HG02763 (cell line): Measurements from ENCODE around the gene STARD5.
"Not testable (repeated sequence)": the region's sequence is repeated elsewhere in the genome, so short reads cannot be mapped to it uniquely, and the experiment has no call there.

ENCODE experiments used
- ATAC-seq: cut with Tn5 transposase; IDR thresholded peaks from one replicate; pipeline ENCODE4 v1.9.1; 2021; ENCODE audit warnings: mild to moderate bottlenecking, moderate library complexity; ENCODE audit not compliant: unreplicated experiment

STARD5 gene

DNA sequence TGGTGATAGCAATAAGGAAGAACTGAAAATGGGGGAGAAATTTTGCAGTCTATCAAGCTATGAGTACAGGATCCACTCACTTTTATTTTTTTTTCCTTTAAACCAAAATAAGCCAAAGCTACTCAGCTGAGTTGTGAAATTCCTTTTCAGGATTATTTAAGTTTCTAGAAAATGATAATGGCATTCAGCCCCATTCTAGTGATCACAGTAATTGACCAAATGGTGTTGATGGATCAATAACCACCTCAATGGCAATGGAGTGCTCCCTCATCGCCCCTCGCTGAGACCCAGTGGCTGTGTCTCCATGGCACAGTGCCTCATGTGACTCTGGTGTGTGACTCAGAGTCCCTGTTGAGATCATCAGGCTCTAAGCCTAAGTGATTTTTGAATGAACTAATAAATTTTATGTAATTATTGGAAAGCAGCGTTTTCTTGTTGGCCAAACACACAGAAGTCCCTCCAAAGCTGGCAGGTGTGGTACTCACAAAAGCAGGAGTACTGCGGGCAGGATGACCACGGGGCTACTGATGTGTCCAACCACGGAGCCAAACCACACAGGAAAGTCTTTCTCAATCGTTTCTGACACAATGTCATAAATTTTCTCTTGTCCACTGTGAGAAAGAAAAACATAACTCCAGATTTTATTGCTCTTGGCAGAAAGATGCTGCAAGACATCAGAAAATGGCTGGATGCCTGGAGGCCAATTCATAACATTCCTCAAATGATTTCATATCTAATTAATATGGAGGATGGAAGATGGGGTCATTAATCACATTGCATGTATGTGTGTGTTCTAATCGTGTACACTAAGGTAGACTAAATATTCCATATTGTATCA lies 14.4 kb upstream of the STARD5 start:
- no peak for ATAC-seq

DNA sequence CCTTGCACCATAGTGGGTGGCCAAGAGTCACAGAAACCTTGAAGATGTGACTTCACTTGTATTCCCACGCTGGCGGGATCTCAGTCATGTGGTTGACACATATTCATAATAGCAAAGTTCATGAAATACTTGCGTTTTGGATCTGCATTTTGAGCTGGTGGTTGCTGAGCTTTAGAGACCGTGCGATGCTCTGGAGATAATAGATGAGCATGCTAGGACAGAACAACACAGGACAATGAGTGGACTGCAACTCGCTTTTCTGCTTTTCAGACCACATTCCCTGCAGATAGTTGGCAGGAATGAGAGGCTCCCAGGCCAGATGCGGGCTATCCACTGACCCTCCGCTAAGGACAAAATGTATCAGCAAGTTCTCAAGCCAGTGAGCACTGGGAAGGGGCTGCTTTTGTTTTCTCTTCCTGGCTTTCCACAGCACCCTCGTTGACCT lies 13.8 kb upstream of the STARD5 start:
- no peak for ATAC-seq

DNA sequence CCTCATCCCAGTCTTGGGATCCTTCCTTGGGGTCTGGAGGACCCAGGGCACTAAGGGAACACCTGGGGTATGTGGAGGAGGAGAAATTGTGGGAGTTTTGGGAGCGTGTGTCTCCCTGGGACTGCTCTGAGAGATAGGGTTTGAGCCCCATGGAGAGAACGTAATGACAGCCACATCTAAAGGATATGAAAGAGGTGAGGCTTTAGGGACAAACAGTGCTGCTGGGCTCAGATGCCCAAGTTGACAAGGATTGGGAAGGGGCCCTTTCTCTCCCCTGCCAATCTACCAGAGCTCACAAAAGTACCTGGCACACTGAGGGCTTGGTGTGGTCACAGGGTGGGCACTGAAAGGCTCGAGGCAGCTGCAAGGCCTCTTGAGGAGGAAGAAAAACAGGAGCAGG lies 13.3 kb upstream of the STARD5 start:
- no peak for ATAC-seq

DNA sequence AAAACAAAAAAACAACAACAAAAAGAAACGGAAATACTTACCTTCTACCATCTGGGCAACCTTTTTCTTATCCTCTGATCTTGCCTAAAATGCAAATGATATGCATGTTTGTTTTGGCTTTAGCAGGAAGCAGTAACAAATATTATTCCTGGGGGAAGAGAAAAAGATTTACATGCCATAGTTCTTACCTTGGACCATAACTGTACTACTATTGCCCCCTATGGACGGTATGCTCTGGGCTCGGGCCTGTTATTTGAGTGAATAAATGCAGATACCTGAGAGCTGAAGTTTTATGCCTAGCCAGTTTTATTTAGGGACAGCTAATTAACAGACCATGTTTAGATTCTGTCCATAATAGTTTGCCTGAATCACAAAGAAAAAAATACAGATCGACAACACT lies 12.6 kb upstream of the STARD5 start:
- no peak for ATAC-seq

DNA sequence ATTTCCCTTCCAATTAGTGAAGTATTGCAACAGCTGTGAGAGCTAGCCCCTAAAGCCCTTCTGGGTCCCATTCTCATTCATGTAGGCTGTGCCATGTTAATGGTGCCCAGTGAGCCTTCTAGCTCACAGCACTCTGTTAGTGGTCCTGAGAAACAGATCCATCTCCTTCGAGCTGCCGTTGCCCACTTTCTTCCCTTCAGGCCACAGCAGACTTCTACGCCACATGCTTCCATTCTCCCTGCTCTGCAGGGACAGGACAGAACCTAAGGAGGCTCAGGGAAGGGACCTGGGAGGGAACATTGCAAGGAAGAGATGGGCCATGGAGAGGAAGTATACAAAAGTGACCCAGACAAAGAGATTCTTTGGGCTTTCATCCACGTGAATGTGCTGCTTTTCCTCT lies 11.7 kb upstream of the STARD5 start:
- ATAC-seq, result no peak

DNA sequence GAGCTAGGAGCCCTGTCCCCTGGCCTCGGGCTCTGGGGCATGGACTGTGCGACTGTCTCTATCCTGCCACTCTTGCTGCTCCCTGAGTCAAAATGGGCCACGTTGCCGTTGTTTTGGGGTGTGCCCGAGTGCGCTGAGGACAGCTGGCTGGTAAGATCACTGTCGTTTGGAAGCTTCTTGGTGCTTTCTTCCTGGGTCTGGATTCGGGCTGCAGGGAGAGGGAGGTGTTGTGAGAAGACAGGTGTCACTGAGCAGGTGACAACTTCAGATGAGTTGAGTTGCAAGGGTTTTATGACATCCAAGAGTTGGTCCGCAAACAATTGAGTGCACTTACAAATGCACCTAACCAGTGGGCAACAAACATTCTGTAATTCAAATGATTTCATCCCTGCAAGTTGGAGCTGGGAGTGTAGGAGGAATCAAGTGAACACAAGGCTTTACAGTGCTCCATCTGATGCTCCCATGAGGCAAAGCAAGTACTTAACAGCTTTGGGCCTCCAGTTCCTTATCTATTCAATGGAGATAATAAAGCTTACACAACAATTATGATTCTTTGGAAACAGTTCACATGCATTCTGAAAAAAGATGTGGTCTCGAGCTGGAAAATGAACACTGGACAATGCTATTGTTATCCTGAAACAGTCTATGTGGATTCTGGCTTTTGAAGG lies 11.0 kb upstream of the STARD5 start:
- no peak for ATAC-seq

DNA sequence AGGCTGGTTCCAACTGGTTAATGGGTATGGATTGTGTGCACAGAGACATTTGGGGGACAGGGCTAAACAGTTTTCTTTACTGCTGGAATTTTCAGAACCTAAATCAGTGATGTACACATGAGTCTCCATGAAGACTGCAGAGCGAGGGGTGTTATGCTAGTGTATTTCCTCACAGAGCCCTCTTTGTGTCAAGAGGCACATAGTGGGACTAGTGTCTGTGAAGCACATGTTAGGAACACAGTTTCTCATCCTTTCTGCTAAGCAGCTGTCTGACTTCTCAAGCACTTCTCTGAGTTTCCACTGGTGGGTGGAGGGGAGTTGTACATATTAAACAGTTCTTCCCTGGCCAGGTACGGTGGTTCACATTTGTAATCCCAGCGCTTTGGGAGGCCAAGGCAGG lies 9.4 kb upstream of the STARD5 start:
- ATAC-seq, result no peak

DNA sequence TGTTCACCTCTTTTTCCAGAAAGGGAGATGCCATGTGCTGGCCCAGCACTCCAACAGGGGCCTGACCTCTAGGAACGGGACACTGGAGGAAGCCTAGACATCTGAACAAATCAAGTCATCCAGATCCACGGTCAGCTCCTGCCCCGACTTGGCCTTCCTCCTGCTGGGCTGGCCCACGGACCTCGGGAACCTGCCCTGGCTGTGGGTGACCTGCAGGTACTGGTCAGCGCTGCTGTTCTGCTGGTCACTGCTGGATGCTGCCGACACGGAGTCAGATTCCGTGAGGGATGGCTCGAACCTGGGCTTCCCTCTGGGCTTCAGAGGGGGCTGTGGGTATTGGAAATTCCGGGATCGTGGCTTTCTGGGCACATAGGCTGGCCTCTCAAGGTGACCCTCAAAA lies 8.4 kb upstream of the STARD5 start:
- ATAC-seq, result no peak

DNA sequence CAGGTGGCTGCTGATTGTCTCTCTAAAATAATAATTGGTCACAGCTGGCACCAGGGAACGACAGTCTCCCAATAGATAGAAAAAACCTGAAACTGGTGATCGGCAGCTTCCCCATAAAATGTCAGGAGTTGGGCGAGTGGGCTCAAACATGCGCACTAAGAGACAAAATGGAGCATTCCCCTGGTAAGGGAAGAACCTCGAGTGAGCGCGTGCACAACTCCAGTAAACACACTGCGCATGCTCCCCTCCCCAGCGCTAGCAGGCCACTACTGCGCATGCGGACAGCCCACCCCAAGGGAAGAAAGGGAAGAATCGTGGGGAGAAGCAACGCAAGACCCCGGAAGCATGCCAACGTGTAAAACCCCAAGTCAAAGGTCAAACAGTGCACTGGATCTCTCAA lies 7.7 kb upstream of the STARD5 start:
- no peak for ATAC-seq

DNA sequence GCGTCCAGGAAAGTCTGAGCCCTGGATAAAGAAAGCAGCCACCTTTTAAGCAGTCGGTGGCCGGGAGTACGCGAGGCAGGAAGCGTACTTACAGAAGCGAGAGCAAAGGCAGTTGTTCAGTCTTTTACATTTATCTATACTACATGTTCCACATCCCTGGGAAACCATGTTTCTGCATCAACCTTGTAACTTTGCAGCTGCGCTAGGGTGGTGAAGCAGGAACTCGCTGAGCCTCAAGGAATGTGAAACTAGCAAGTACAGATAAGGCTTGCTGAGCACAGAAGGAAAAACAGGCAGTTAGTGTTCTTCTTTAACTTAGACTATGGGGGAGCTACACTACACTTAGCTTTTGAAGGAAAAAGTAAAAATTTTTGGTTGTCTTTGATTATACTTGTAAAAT lies 7.2 kb upstream of the STARD5 start:
- ATAC-seq, result not testable (repeated sequence)

DNA sequence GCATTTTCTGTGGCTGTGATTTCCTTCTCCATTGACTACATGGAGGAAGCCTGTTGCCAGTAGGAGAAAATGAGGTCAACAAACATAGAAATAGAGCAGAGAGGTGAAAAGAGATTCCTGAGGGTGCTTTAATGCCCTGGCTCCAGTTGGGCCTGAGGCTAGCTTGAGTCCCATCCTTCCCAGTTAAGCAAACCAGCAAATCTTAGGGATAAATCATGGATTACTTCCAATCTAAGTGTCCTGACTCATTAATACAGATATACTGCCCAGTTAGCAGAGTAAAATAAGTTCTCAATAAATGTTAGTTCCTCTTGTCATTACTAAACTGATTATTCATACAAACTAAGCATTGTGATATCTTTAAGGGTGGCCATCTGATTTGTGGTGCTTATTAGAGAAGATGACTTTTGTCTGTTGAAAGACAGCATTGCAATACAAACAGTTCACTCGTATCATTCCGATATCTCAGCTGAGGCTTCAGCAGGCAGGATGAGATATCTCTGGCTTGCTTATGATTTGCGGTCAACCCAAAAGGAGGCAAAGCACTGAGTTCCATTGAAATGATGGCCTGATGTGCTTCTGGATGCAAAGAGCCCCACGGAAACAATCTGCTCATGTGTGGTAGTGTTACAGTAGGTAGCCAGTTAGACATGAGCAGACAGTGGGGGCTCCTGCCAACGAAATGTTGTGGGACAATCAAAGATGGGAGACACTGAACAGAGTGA lies 6.6 kb upstream of the STARD5 start:
- ATAC-seq, result no peak

DNA sequence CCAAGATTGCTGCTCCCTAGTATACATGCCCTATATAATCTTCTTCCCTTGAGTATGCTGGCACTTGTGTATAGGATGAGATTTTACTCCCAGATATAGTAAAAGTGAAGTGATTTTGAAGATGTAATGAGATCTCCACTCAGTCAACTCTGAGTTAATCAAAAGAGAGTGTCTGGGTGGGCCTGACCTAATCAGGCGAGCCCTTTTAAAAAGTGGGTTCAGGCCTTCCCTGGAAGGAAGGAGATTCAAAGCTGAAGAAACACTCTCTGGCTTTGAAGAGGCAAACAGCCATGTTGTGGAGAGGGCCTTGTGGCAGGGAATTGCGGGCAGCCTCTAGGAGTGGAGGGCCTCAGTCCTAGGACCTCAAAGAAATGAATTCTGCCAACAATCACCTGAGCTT lies 5.5 kb upstream of the STARD5 start:
- no peak for ATAC-seq

DNA sequence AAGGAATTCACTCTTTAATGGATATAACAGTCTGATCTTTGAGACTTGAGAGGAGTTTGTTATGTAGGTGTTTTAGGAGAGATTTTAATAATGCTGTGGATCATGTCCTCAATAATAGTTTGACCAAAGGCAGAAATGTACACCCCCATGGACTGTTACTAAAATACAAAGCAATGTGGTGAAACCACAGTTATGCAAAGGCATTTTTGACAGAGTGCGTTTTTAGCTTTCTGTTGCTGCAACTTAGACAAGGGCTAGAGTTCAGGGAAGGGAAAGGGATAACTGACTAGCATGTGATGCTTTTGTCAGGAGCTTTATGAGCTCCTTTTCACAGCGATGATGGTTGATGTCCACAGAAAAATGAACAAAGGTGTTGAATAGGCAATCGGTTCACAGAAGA lies 3.6 kb upstream of the STARD5 start:
- ATAC-seq, result no peak

DNA sequence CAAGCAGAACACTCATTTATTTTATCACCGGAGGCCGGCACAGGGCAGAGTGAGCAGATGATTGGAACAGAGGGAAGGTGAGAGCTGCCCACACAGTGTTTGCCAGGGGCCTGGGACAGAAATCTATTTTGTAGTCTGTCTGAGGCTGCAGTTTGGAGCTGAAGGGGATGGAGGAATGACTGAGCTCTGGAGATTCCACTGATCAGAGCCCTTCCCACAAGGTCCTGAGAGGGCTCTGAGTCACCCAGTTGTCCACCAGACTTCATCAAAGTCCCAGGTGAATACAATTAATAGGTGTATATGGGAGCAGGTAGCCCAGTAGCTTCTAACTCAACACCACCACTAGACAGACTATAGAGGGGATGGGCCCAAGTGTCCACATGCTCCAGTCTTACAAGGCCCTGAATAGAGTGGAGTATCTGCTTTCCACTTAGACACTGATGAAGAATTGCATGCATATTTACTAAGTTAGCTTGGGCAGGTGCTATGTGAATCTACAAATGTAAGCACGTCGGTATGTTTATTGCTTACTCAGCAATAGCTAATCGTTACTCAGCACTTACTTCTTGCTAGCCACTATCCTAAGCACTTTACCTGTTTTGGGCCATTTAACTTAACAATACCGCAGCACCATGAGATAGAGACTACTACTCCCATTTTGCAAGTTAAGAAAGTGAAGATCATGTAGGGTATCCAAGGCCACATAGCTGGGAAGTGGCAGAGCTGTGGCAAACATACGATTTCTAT lies 2.7 kb upstream of the STARD5 start:
- no peak for ATAC-seq

DNA sequence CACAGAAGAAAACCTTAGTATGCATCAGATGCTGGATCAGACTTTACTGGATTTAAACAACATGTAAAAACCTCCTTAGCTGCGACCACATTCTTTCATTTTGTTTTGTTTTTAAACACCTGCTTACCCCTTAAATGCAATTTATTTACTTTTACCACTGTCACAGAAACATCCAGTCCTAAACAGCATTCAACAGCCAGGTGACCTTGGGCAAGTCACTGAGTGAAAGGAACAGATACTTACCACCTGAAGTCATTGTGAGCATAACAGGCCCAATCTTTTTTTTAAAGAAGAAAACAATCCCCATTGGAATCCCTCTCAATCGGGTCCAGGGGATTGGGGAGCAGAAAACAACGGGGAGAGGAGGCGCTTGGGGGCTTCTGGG lies 390 bp downstream of the STARD5 start:
- ATAC-seq, result no peak

DNA sequence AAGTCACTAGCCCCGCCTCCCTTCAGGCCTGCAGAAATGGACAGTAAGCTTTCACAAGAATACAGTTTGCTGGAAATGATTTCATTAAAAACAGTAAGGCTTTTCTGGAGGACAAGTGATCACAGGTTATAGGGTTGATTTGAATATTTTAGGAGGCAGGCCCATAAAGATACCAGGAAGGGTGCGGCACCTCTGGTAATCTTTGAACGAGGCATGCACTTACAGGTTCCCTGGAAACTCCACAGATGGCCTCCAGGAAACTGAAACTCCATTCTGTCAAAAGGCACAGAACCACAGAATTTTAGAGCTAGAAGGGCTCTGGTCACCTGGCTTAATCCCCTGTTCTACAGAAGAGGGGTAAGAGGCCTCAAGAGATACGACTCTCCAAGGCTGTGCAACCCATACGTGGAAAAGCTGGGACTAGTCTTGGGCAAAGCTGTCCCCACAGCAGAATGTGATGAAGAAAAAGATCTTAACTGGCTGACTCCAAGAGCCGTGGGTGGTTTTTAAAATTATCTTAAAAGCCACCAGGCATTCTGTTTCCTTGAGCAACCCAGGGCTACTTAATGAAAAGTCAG lies 1.2 kb downstream of the STARD5 start:
- ATAC-seq, result no peak

DNA sequence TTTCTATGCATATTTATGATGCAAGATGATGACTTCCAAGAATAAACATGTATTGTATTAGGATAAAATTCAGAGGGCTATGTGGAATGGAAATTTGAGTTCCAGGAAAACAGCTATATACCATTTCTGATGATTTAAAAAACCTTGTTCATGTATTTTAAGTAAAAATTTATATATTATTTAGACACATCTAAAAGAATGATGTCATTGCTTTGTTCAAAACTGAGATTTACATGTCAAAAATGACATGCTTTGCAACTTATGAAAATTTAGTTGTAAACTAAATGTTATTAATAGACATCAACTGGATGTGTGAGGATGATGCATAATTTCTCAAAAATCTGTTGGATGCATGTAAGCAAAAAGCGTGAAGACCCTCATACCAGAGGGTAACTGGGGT lies 2.3 kb downstream of the STARD5 start:
- ATAC-seq, result no peak

DNA sequence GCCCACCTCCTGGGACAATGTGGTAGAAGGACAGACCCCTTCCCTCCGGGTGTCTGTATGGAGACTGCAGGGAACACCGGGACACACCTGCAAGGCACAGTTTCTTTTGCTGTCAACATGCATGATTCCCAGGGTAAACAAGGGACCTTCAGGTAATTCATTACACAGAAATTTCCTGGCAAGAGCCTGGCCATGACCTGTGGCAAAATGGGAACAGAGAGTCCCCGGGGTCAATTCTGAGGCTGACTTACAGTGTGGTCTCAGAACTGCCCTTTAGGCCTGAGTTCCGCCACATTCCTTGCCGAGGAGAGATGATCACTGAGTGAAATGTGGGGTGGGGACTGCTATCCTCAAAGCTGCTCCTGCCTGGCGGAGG lies 6.3 kb downstream of the STARD5 start:
- ATAC-seq, result no peak

DNA sequence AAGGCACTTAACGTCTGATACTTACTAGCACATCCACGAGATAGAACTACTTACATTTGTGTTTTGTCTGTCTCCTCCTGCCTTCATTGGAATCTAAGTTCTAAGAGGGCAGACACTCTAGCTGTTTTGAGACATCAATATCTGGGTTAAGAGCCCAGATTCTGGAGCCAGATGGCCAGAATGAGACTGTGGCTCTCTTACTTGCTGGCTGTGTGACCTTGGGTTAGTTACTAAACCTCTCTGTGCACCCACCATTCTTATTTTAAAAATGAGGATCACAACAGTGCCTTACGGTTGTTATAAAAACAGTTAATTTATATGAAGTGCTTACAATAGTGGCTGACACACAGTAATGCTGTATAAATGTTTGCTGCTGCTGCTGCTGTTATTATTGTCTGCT lies 7.7 kb downstream of the STARD5 start:
- ATAC-seq, result no peak

DNA sequence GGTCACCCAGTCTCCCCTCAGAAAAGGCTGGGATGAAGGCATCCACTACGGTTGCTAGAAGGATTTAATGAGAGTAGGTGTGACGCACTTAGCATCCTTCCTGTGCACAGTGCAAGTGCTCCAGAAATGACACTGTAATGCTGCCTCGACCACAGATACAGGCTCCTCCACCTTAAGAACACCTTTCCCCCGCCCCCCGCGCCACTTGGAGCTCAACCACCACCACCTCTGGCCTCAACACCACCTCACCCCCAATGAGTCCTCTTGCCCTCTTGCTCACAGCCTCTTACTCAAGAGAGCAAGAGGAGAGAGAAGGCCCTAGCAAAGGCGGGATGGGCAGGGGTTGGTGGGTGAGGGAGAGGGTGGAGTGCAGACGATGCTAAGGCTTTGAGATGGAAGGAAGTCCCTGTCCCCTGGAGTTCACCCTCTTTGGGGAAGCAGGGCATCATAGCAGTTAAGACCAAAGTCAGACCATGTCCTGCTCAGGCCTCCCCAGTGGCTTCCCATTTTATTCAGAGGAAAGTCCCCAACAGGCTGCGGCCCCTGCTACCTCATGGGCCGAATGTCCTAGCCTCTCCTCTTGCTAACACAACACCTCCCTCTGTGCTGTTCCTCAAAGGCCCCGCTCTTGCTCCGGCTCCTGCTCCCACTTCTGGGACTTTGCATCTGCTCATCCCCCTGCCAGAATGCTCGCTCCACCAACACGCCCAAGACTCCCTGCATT lies 8.3 kb downstream of the STARD5 start:
- ATAC-seq, result no peak
